Measurements from ENCODE around the gene OTUD1. TPM values are rescaled to one million over a fixed set of nuclear protein-coding genes. Genes with fewer than 3 reads are reported as not detected.

OTUD1 gene
- total RNA-seq, 4 donors from 2014 or later = 12.3 to 18.0 (median 16.9) TPM

DNA sequence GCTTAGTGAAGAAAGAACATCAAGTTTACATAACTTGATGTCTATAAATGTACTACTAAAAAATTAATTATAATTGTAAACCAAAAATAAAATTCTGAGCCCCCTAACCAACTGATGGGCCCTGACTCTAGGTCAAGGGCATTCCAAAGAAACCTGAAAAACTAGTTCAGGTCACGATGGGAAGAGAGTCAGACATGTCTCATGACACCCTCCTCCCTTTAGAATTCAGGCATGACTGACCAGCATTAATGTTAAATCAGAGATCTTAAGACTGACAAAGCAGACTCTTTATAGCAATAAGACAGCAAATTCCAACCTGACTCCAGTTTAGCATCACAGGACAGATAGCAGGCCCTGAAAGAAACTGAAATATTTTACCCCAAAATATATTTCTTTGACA is 21.6 kb upstream of the OTUD1 start:
- 73 to 75% methylated on average over 1 of the region's 1 CpG for WGBS, 2 donors (ENCODE audit: low coverage in 1 of 2)
- DNase-seq = no peak
- H3K36me3 ChIP-seq = no peaks in the 10 kb centered on the region
- in situ Hi-C loops (cut with MboI; ENCODE audit: low pct_ligation_motif_present in 1 of 4, low pct_unique_long_range_greater_than_20kb in 1 of 4, low sequenced_read_pairs in 3 of 4) = no loop called here
- H3K4me3 ChIP-seq = no peak overlapping the region
- TF ChIP-seq POLR2AphosphoS5 (IDR thresholded peaks at IDR 0.05) (no peak), EP300 (IDR thresholded peaks at IDR 0.05; ENCODE audit: low read depth) (no peak), POLR2A (IDR thresholded peaks at IDR 0.05) (no peak)
- TF ChIP-seq, protein P1, sequence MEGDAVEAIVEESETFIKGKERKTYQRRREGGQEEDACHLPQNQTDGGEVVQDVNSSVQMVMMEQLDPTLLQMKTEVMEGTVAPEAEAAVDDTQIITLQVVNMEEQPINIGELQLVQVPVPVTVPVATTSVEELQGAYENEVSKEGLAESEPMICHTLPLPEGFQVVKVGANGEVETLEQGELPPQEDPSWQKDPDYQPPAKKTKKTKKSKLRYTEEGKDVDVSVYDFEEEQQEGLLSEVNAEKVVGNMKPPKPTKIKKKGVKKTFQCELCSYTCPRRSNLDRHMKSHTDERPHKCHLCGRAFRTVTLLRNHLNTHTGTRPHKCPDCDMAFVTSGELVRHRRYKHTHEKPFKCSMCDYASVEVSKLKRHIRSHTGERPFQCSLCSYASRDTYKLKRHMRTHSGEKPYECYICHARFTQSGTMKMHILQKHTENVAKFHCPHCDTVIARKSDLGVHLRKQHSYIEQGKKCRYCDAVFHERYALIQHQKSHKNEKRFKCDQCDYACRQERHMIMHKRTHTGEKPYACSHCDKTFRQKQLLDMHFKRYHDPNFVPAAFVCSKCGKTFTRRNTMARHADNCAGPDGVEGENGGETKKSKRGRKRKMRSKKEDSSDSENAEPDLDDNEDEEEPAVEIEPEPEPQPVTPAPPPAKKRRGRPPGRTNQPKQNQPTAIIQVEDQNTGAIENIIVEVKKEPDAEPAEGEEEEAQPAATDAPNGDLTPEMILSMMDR (IDR thresholded peaks at IDR 0.05) = no peak
- no peaks in the 10 kb centered on the region for H3K27me3 ChIP-seq
- H3K27ac ChIP-seq = no peak overlapping the region
- no peaks in the 10 kb centered on the region for H3K9me3 ChIP-seq
- intact Hi-C loops (cut with DNase I; ENCODE audit: low total_unique reads) = no loop called here
- peaks cover 0 to 3% (median 0%) of the 10 kb centered on the region in 4 donors for H3K4me1 ChIP-seq

DNA sequence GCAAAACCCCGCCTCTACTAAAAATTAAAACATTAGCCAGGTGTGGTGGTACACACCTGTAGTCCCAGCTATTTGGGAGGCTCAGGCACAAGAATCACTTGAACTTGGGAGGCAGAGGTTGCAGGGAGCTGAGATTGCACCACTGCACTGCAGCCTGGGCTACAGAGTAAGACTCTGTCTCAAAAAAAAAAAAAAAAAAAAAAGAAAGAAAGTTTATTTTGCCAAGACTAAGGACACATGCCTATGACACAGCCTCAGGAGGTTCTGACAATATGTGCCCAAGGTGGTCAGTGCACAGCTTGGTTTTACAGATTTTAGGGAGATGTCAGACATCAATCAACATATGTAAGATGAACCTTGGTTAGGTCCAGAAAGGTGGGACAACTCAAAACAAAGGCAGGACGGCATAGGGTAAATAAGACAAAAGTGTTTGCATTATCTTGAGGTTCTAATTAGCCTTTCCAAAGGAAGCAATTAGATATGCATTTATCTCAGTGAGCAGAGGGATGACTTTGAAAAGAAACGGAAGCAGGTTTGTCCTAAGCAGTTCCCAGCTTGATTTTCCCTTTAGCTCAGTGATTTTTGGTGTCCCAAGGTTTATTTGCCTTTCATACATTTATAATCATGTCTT is 20.7 kb upstream of the OTUD1 start:
- in situ Hi-C loops (cut with MboI; ENCODE audit: low pct_ligation_motif_present in 1 of 4, low pct_unique_long_range_greater_than_20kb in 1 of 4, low sequenced_read_pairs in 3 of 4) (no loop called here), intact Hi-C loops (cut with DNase I; ENCODE audit: low total_unique reads) (no loop called here)
- no peak for DNase-seq
- 91 to 92% methylated on average over 2 to 3 of the region's 3 CpGs for WGBS, 2 donors (ENCODE audit: low coverage in 1 of 2)
- no peak overlapping the region for H3K4me3 ChIP-seq
- TF ChIP-seq POLR2AphosphoS5 (IDR thresholded peaks at IDR 0.05) (no peak), POLR2A (IDR thresholded peaks at IDR 0.05) (no peak), EP300 (IDR thresholded peaks at IDR 0.05; ENCODE audit: low read depth) (no peak)
- TF ChIP-seq, protein P1 (IDR thresholded peaks at IDR 0.05) = no peak
- H3K4me1 ChIP-seq = peaks cover 0 to 3% (median 0%) of the 10 kb centered on the region in 4 donors
- no peaks in the 10 kb centered on the region for H3K36me3 ChIP-seq
- H3K9me3 ChIP-seq = no peaks in the 10 kb centered on the region
- H3K27ac ChIP-seq = no peak overlapping the region
- H3K27me3 ChIP-seq = no peaks in the 10 kb centered on the region

DNA sequence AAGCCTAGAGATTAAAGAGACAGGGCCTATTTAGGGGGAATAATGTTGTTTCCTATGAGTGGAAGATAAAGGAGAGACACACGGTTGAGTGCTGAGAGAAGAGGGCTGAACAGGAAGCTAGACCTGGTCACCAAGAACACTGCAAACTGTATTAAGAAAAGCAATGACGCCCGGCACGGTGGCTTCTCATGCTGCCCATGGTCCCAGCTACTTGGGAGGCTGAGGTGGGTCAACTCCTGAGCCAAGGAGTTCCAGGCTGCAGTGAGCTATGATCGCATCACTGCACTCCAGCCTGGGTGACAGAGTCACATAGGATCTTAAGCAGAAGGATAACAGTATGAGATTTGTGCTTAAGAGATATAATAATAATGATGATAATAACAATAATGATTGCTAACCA is 19.7 kb upstream of the OTUD1 start:
- H3K36me3 ChIP-seq = no peaks in the 10 kb centered on the region
- in situ Hi-C loops (cut with MboI; ENCODE audit: low pct_ligation_motif_present in 1 of 4, low pct_unique_long_range_greater_than_20kb in 1 of 4, low sequenced_read_pairs in 3 of 4) = no loop called here
- 75 to 84% methylated on average over 3 to 5 of the region's 5 CpGs for WGBS, 2 donors (ENCODE audit: low coverage in 1 of 2)

DNA sequence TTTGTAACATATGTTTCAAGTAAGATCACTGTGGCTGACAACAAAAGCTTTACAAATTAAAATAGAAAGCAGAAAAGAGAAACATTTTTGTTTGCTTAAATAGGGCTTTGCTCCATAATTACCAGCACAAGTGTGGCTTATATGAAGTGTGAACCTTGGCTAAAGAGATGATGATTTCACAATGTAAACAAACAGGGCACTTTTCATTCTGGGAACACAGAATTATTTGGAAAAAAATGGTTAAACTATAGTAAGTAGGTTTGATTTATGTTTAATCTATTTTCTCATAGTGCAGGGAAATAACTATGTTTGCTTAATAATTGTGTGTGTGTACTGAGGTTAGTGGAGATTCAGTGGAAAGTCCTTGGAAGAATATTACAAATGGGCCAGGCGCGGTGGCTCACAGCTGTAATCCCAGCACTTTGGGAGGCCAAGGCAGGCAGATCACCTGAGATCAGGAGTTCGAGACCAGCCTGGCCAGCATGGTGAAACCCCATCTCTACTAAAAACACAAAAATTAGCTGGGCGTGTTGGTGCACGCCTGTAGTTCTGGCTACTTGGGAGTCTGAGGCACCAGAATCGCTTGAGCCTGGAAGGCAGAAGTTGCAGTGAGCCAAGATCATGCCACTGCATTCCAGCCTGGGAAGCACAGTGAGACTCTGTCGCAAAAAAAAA is 19.1 kb upstream of the OTUD1 start:
- no peak overlapping the region for H3K4me3 ChIP-seq

More for the DNA sequence above, 19.7 kb upstream of the OTUD1 start:
- intact Hi-C loops (cut with DNase I; ENCODE audit: low total_unique reads) = no loop called here
- TF ChIP-seq POLR2A (IDR thresholded peaks at IDR 0.05) = no peak
- no peaks in the 10 kb centered on the region for H3K27me3 ChIP-seq
- H3K27ac ChIP-seq = no peak overlapping the region
- no peak overlapping the region for H3K4me3 ChIP-seq
- H3K4me1 ChIP-seq = peaks cover 0 to 3% (median 0%) of the 10 kb centered on the region in 4 donors
- DNase-seq = no peak
- no peaks in the 10 kb centered on the region for H3K9me3 ChIP-seq

More for the DNA sequence above, 19.1 kb upstream of the OTUD1 start:
- intact Hi-C loops (cut with DNase I; ENCODE audit: low total_unique reads) = no loop called here
- DNase-seq = no peak
- Histone ChIP-seq H3K9me3 (no peaks in the 10 kb centered on the region), H3K4me1 (peaks cover 0 to 3% (median 0%) of the 10 kb centered on the region in 4 donors), H3K36me3 (no peaks in the 10 kb centered on the region), H3K27ac (no peak overlapping the region), H3K27me3 (no peaks in the 10 kb centered on the region)
- WGBS, 2 donors (ENCODE audit: low coverage in 1 of 2) = 79 to 100% methylated on average over 1 to 7 of the region's 7 CpGs
- no peak for TF ChIP-seq POLR2A (IDR thresholded peaks at IDR 0.05)
- TF ChIP-seq EP300 (IDR thresholded peaks at IDR 0.05; ENCODE audit: low read depth) = no peak
- no peak for TF ChIP-seq POLR2AphosphoS5 (IDR thresholded peaks at IDR 0.05)
- TF ChIP-seq, protein P1 (IDR thresholded peaks at IDR 0.05) = no peak
- in situ Hi-C loops (cut with MboI; ENCODE audit: low pct_ligation_motif_present in 1 of 4, low pct_unique_long_range_greater_than_20kb in 1 of 4, low sequenced_read_pairs in 3 of 4) = no loop called here

Data from transverse colon (tissue), 4 donors.